Activated CD4-positive, alpha-beta T cell treated with anti-CD3 and anti-CD28 coated beads, Interleukin-2, Interleukin-6, amounts not matched to agents 100 ng/mL and 50 ng/mL, durations not matched to agents 16 hours and 8 hours (primary cell): ENCODE measurements around the gene UBE4B.
"Not testable (repeated sequence)": the region's sequence is repeated elsewhere in the genome, so short reads cannot be mapped to it uniquely, and the experiment has no call there.

Experiments
- DNase-seq: peaks from one replicate; pipeline ENCODE4 v3.0.0-alpha.2; 2020

UBE4B gene

DNA sequence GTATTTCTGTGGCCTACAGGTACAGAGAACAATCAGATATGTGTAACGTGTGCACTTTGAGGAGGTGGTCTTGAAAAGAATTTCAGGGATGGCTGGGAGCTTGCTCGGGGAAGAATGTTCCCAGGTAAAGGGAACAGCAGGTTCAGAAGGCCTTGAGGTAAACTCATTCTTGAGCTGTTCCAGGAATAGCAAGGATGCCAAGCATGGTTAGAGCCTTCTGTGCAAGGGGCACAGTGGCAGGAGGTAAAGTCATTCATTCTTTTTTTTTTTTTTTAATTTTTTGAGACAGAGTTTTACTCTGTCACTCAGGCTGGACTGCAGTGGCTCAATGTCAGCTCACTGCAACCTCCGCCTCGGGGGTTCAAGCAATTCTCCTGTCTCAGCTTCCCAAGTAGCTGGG lies 10.0 kb downstream of the UBE4B start:
- DNase-seq, result no peak

DNA sequence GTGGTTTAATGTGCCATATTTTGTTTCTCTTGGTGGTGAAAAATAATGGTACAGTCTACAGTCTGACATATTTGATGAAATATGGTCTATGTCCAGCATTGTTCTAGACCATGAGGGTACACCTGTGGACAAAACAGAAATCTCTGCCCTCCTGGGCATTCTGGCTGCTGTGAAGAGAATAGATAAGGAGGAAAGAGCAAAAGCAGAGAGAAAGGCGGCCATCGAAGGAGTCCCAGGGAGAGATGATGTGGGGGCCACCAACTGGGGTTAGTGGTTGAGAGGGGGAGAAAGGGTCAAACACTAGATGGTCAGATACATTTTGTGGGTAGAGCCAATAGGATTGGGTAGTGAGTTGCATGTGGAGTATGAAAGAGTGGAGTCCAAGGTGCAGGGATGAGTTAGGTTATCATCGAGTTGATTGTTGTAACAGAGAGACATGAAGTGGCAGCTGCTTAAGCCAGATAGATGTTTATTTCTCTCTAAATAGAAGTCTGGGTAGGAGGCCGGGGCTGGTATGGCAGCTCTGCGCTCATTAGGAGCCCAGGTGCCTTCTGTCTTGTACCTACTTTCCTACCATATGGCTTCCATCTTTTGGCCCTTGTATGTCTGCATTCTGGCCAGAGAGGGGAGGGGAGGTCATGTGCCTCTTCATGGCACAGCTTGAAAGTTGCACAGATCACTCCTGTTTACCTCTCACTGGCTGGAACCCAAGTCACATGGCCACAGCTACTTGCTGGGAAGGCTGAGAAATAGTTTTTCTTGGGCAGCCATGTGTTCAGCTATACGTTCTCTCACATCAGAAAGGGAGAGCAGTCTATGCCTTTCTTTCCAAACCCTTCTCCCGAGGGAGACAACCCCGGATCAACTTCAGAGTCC lies 13.0 kb downstream of the UBE4B start:
- no peak for DNase-seq

DNA sequence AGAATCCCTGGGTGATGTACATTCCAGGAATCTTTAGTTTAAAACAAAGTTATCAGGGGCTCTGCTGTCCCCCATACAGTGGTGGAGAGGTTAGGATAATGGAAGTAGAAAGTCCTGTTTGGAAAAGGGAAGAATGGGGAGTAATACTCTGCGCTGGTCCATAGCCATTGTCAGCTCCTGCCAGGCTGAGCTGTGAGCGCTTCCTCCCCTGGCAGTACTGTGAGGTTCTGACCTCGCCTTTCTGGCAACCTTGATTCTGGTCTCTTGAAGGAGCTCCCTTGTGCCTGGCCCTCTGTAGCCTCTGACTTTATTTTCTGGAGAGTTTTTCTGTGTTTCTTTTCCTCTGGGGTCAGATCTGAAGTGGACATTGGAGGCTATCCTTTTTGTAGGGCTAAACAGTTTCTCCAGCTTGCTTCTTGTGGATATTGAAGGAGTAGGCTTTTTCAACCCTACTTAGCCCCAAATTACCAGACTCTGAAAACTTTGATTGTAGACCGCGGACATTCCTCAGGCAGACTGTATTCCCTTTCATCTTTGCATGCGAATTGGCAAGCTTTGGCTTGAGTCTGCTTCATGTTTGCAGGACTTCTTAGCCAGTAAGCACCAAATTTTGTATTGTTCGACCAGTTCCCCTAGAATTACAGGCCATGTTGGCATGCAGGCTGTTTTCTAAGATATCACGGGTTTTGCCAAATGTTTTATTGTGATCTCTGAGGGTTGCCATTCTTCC lies 13.8 kb downstream of the UBE4B start:
- DNase-seq, result no peak

DNA sequence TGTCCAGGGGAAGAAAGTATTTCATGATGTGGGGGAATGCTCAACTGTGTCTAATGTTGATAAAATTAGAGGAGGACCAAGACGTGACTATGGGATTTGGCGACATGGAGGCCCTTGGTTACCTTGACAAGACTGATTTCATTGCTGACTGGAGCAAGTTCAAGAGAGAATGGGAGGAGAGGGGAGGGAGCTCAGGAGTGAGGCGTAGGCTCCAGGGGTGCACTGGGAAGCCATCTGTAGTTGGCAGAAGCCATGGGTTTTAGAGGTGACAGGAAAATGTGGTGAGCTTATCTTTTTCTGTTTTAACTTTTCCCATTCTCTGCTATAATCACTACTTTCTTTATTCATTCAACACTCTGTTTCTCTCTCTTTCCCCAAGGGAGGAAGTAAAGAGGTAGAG lies 15.8 kb downstream of the UBE4B start:
- DNase-seq, result no peak

DNA sequence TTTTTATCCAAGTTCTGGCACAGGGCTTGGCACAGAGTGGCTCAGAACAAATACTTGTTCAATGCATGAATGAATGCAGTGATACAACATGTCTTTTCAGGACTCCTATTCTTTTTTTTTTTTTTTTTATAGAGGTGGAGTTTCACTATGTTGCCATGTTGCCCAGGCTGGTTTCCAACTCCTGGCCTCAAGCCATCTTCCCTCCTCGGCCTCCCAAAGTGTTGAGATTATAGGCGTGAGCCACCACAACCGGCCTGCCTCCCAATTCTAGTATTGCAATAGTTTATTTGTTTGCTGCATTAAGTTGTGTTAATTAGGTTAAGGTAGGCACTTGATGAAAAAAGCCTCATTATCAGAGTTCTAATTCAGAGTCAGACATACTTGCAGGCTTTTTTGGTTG lies 17.9 kb downstream of the UBE4B start:
- DNase-seq, result no peak

DNA sequence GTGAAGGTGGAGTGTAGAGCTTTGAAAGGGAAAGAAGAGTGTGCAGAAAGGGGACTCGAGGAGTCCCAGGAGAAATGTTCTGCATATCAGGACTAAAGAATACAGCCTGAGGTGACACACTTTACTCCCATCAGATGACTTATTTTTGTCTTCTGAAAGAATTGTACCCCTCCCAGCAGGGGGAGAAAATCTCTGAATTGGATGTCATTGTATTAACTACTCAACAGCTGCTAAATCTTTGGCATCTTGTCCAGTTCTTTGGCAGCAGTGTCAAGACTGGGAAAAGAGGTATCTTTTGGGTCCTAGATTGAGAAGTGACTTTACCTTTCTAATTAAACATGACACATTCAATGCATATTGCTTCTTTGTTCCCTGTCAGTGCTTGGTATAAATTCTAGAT lies 18.9 kb downstream of the UBE4B start:
- DNase-seq, result no peak

DNA sequence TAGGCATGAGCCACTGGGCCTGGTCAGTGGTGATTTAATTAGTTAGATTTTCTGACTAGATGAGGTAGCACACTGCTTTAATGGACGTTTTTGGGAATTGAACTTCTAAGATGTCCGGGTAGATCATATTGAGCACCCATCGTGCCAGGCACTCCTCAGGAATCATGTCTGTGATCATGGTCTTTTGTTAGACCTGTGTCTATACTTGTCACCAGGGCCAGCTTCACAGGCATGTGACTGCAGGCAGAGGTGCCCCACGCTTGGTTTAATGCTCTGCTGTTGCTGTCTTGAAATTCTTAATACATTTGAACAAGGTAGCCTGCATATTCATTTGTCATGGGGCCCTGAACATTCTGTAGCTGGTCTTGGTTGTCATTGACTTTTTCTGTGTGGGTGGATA lies 19.6 kb downstream of the UBE4B start:
- no peak for DNase-seq

DNA sequence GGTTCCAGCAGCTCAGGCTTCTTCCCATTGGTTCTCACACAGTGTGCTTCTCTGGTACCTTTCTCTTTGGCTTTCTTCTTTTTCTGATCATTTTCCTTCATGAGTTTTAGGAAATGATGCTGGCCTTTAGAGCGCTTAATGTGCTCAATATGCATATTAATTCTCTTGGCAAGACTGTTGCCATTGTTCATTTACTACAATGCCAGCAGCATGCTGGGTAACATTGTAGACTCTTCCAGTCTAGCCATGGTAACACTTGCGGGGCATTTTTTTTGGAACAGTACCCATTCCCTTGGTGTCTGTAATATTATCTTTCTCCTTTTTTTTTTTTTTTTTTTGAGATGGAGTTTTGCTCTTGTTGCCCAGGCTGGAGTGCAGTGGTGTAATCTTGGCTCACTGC lies 21.7 kb downstream of the UBE4B start:
- DNase-seq, result no peak

DNA sequence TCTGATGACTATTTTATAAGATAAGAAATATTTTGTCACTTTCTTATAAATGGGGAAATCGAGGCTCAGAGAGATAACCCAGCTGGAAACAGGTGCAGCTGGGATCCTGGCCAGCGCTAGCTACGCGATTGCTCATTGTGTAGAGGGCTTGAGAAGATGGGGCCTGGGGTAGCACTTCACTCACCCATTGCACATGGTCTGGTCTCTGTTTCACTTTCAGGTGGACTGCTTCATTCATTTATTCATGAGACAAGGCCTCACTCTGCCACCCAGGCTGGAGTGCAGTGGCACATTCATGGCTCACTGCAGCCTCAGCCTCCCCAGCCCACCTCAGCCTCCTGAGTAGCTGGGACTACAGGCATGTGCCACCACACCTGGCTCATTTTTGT lies 23.8 kb downstream of the UBE4B start:
- no peak for DNase-seq

DNA sequence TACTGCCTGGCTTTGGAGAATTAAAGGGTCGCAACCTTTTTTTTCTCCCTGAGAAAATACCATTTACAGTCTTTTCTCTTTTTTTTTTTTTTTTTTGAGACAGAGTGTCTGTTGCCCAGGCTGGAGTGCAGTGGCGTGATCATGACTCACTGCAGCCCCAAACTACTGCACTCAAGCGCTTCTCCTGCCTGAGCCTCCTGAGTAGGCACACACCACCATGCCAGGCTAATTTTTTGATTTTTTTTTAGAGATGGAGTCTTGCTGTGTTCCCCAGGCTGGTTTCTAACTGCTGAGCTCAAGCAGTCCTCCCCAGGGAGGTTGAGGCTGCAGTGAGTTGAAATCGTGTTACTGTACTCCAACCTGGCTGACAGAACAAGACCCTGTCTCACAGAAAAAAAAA lies 24.6 kb downstream of the UBE4B start:
- no peak for DNase-seq

DNA sequence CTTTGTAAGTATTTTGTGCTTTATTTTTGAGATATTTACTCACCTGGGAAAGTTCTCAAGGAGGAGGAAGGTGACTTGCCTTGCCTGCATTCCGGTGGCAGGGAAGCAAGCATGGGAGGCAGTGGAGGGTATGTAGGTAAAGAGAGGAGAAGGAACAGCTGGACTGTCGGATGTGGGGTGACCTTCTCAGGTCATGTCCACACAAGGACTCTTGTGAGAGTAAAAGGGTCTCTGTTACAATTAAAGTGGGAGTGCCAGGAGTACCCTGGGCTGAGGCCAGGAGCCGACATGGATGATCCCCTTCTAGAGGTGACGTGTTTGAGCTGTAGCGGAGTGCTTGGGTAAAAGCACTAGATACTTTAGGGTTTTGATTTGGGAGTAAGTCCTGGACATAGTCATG lies 25.0 kb downstream of the UBE4B start:
- DNase-seq, result no peak

DNA sequence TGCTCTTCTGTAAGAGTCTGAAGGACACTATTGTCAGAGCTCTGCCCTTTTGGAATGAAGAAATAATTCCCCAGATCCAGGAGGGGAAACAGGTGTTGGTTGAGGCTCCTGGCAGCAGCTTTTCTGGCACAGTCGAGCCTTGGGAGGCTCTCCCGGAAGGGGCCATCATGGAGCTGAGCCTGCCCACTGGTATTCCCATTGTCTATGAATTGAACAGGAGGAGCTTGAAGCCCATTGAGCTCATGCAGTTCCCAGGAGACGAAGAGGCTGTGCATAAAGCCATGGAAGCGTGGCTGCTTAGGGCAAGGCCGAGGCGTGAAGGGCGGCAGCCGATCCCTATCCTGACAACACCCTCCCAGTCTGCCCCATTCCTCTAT lies 26.6 kb downstream of the UBE4B start:
- no peak for DNase-seq

DNA sequence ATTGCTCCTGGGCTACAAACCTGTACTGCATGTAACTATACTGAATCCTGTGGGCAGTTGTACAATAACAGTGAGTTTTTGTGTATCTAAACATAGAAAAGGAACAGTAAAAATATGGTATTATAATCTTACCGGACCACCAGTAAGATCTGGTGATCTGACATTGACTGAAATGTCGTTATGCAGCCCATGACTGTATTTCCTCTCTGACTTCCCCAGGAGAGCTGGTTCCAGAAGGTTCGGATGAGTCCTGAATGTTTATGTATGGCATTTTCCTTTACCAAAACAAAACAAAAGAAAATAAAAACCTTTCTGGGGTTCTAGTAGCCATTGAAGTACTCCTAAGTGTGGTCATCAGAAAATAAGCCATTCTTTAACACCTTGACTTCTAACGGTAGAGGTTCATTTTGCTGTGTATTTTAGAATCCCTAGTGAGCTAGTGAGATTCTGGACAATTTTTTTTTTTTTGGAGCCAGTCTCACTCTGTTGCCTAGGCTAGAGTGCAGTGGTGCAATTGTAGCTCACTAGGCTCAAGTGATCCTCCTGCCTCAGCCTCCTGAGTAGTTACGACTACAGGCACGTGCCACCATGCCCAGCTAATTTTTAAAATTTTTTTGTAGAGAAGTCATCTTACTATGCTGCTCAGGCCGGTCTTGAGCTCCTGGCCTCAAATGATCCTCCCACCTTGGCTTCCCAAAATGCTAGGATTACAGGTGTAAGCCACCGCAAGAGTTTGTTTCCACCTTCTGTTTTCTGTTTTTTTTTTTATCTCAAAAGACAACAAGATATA lies 27.7 kb downstream of the UBE4B start:
- DNase-seq, result no peak

DNA sequence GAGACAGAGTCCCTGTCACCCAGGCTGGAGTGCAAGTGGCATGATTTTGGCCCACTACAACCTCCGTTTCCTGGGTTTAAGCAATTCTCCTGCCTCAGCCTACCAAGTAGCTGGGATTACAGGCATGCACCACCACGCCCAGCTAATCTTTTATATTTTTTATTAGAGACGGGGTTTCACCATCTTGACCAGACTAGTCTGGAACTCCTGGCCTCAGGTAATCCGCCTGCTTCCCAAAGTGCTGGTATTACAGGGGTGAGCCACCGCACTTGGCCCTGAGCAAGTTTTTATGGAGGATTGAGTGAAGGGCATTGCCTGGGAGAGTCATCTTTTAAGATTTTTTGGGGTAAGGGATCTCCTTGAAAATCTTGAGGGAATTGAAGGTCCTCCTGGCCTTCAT lies 28.5 kb downstream of the UBE4B start:
- DNase-seq, result no peak

DNA sequence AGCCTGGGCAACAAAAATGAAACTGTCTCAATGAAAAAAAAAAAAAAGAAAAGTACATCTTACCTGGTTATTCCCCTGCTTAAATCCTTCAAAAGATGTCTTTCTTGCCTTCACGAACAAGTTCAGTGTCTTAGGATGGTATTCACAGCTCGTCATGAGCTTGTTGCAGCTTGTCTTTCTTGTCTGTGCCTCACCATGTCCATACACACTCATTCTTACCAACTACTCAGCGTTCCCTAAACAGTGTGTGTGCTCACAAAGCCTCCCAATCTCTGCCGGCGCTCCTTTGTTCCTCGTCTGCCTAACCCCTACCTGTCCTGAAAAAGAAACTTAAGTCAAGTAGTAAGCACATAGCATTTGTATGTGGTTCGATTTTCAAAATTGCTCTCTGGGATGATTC lies 31.1 kb downstream of the UBE4B start:
- no peak for DNase-seq

DNA sequence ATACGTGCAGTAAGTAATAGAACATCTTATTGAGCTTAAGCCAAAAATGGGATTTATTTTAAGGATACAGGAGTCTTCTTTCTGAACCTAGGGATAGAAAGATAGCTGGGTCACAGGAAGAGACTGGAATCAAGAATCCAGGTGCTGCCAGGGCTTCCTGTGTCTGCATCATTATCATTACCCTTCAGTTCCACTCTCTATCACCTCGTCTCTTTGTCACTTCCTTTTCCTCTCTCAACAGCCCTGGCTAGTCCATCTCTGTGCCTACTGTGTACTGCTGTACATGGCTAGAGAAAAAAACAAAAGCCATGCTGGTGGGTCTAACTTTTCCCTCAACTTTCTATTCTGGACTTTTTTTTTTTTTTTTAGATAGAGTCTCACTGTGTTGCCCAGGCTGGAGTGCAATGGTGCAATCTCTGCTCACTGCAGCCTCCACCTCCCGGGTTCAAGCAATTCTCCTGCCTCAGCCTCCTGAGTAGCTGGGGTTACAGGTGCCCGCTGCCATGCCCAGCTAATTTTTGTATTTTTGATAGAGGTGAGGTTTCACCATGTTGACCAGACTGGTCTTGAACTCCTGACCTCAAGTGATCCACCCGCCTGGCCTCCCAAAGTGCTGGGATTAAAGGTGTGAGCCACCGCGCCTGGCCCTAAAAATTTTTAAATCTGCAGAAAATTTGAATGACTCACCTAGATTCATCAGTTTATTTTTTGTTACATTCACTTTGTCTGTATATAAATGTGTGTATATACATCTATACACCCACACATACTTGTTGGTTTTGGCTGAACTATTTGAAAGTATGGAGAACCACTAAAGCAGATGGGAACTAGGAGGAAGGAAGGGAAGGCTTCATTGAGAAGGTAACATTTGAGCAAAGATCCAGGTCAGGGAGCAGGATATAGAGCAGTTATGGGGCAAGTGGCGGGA lies 31.9 kb downstream of the UBE4B start:
- DNase-seq, result peak; percentile 8

DNA sequence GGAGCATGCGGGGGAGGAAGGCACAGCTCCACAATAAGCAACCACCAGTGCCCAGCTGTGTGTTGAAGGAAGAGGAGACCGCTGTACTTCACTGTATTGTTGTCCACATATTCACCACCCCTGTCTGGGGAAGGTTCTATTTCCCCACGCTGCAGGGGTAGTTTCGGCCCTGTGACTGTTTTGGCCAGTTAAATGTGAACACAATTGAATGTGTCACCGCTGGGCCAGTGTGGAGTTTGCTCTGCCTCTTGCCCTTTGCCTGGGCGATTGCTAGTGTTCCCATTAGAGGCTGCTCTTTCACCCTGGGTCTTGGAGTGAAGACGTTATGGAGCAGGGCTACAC lies 32.6 kb downstream of the UBE4B start:
- DNase-seq, result no peak

DNA sequence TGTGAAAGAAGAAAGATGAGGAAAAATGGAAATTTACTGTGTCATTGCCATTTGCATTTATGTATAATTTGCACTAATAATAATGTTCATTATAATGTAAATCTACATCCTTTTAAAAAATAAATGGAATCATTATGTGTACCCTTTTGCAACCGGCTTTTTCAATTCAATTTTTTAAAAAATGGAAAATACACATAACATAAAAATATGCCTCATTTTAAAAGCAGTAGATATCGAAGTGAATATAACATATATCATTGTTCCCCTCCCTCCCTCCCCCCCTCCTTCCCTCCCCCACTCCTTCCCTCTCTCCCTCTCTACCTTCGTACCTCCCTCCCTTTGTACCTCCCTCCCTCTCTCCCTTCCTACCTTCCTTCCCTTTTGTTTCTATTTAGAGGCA lies 33.0 kb downstream of the UBE4B start:
- no peak for DNase-seq

DNA sequence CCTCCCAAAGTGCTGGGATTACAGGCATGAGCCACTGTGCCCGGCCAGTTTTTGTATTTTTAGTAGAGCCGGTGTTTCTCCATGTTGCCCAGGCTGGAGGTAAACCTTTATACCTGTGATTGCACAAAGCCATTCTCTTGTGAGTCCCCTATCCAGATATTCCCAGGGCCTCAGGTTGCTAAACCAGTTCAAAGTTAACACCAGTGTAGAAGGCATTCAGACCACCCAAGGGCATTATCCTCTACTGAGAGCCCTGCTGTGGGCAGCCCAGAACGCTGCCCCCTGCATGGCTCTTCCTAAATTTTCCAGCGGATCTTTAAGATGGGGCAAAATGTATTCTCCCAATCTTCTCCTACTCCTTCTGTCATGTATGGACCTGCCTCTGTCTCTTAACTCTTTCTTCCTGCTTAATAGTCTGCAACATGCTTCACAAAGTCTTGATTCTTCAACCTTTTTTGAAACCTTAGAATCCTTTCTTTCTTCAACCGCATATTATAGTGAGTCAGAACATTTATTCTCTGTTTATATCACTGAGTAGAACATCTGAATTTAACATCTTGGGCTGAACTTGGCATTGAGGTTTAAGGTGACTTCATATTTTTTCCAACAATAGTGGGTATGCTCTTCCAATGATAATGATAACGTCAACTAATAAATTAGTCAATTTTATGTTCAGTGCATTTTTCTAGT lies 36.0 kb downstream of the UBE4B start:
- no peak for DNase-seq

DNA sequence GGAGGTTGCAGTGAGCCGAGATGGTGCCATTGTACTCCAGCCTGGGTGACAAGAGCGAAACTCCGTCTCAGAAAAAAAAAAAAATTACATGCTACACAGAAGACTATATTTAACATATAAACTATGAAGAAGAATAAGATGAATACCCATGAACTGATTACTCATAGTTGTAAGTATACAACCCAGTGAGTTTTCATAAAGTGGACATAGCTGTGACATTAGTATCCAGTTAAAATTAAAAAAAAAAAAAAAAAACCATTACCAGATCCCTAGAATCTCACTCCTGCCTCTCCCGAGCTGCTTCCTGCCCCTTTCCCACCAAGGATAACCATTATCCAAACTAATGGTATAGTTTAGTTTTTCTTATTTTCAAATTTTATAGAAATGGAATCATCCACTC lies 37.4 kb downstream of the UBE4B start:
- DNase-seq, result no peak

DNA sequence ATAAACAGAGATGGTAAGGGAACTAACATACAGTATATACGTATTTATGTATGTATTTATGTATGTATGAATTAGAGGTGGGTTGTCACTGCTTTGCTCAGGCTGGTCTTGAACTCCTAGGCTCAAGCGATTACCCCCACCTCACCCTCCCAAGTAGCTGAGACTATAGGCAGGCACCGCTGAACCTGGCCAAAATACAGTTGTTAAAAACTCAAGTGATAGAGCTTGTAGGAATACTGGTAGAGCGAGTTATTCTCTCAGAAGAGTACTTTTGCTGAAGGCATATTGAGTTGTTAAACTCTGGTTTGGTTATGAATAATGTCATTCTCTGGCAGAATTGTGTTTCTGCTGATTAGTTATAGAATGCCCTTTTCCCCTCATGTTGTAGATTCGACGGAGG lies 38.9 kb downstream of the UBE4B start:
- DNase-seq, result no peak

DNA sequence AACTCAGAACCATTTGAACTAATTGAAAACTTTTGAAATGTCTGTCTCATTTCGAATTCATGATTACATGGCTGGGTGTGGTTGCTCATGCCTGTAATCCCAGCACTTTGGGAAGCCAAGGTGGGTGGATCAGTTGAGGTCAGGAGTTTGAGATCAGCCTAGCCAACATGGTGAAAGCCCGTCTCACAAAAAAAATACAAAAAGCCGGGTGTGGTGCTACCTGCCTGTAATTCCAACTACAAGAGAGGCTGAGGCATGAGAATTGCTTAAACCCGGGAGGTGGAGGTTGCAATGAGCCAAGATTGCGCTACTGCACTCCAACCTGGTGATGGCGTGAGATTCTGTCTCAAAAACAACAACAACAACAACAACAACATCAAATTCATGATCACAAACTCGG lies 40.6 kb downstream of the UBE4B start:
- DNase-seq, result not testable (repeated sequence)
